ENCODE measurements around the gene LYRM1.
A peak's percentile ranks its signal among the peaks of the same experiment; 100 is the strongest.

The LYRM1 gene

DNA sequence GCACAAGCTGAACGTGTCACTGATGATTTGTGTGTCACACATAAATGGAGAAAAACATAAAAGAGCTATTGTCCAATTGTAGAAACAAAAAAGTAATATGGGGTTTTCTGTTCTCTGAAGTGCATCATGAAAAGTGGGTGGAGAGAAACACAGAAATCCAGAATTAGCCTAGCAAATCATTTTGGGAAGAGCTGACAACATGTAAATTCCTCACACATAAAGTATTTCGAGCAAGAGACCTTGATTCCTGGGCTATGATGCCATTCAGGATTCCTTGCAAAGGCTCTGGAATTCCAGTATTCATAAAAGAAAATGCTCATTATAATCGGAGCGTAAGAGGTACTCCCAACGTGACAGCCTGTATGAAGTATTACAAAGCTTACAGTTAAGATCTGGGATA, 1.5 kb upstream of the LYRM1 start:
- peaks cover 0 to 79% (median 49%) of the 10 kb centered on the region in 4 donors for H3K4me1 ChIP-seq
- no peaks in the 10 kb centered on the region for H3K27me3 ChIP-seq
- intact Hi-C loops (cut with DNase I; ENCODE audit: low total_unique reads) = no loop called here
- TF ChIP-seq, protein P1, sequence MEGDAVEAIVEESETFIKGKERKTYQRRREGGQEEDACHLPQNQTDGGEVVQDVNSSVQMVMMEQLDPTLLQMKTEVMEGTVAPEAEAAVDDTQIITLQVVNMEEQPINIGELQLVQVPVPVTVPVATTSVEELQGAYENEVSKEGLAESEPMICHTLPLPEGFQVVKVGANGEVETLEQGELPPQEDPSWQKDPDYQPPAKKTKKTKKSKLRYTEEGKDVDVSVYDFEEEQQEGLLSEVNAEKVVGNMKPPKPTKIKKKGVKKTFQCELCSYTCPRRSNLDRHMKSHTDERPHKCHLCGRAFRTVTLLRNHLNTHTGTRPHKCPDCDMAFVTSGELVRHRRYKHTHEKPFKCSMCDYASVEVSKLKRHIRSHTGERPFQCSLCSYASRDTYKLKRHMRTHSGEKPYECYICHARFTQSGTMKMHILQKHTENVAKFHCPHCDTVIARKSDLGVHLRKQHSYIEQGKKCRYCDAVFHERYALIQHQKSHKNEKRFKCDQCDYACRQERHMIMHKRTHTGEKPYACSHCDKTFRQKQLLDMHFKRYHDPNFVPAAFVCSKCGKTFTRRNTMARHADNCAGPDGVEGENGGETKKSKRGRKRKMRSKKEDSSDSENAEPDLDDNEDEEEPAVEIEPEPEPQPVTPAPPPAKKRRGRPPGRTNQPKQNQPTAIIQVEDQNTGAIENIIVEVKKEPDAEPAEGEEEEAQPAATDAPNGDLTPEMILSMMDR (IDR thresholded peaks at IDR 0.05) = no peak
- DNase-seq = no peak
- H3K9me3 ChIP-seq = no peaks in the 10 kb centered on the region
- H3K36me3 ChIP-seq = peaks cover 0 to 21% (median 19%) of the 10 kb centered on the region in 3 donors
- peak overlapping the region; percentile 63 to 78 for H3K4me3 ChIP-seq
- H3K27ac ChIP-seq = peak overlapping the region; percentile 96 to 98

DNA sequence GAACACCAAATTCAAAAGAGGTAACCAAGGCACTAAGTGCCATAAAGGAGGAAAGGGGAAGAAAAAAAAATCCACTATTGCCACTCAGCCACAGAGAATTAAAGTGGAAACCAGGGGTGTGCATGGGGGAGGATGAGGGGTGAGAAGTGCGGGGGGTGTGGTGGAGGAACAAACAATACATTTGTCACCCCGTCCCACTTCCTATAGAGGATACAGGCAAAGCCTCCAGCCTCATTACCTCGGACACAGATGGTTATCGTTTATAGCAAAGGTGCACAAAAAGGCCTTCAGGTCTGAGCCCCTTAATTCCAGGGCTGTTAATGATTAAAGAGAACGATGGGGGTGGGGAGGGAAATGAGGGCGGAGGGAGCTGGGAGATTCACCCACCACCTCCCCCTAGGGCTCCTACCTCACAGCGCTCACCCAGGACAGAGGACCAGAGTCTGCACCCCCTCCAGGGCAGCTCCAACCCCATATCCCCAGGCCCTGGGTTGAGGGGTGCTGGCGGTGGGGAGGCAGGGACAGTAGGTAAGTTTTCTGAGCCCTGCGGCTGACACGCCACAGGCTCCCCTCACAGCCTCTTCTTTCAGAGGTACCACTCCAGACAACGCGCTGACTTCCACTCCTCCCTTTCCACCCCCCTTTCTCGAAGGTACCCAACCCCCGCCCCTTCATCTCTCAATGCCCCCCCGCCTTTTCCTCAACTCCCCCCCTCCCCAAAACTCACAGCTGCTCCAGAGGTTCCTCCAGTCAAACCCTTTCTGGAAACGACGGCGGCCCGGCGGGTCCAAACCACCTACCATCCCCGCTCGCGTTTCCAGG, 883 bp upstream of the LYRM1 start:
- Histone ChIP-seq H3K9me3 (no peaks in the 10 kb centered on the region), H3K4me3 (peak overlapping the region; percentile 63 to 78), H3K4me1 (peaks cover 0 to 79% (median 54%) of the 10 kb centered on the region in 4 donors), H3K27ac (peak overlapping the region; percentile 96 to 98), H3K27me3 (no peaks in the 10 kb centered on the region), H3K36me3 (peaks cover 0 to 15% (median 15%) of the 10 kb centered on the region in 3 donors)
- intact Hi-C loops (cut with DNase I; ENCODE audit: low total_unique reads) = loop anchor here (5.0 to 10.0 kb wide), 2 partner anchors 32 to 1775 kb away; no protein-coding TSS in a partner anchor
- peak; percentile 43 to 76 for DNase-seq
- TF ChIP-seq, protein P1 (IDR thresholded peaks at IDR 0.05) = no peak

DNA sequence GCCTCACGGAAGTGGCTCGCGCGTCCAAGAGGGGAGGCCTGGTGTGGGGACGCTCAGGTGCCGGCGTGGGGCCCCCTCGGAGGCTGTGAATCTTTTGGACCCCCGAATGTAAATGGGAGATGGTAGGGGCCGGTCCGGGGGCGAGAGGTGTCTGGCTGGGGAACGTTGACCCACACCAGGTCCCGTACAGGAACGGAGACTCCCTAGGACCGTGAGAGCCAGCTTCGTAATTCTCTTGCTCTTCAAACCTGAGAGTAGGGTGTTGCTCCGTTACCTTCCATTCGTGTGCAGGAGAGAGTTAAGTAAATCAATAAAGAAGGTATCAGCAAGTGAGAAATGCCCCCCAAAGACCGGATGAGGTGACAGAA, 481 bp downstream of the LYRM1 start:
- TF ChIP-seq, protein P1 (IDR thresholded peaks at IDR 0.05) = no peak
- Histone ChIP-seq H3K27ac (peak overlapping the region; percentile 96 to 98), H3K4me3 (peak overlapping the region; percentile 63 to 78), H3K9me3 (no peaks in the 10 kb centered on the region), H3K27me3 (no peaks in the 10 kb centered on the region), H3K4me1 (peaks cover 0 to 79% (median 68%) of the 10 kb centered on the region in 4 donors), H3K36me3 (peaks cover 0 to 8% (median 3%) of the 10 kb centered on the region in 3 donors)
- DNase-seq = no peak
- intact Hi-C loops (cut with DNase I; ENCODE audit: low total_unique reads) = loop anchor here (5.0 to 10.0 kb wide), 2 partner anchors 34 to 1774 kb away; no protein-coding TSS in a partner anchor

DNA sequence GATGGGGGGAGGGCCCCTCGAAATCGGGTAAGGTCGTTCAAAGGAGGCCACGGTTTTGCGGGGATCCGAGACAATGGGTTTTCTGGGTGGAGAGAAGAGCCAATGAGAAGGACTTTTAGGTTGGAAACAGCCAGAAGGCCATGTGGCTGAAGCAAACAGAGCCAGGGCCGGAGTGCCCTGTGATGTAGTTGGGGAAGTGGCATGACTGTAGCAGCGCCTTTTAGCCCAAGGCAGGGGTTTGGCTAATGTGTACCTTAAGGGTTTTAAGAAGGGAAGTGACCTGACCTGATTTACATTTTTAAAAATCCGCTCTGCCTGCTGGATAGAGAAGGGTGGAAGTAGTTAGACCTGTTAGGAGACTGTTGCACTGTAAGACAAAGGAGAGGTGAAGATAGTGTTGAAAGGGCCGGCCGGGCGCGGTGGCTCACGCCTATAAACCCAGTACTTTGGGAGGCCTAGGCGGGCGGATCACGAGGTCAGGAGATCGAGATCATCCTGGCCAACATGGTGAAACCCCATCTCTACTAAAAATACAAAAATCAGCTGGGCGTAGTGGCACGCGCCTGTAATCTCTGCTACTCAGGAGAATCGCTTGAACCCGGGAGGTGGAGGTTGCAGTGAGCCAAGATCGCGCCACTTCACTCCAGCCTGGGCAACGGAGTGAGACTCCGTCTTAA, 1.0 kb downstream of the LYRM1 start:
- Histone ChIP-seq H3K27me3 (no peaks in the 10 kb centered on the region), H3K36me3 (peaks cover 0 to 8% (median 0%) of the 10 kb centered on the region in 3 donors), H3K4me1 (peaks cover 0 to 79% (median 71%) of the 10 kb centered on the region in 4 donors), H3K27ac (peak overlapping the region; percentile 96 to 98), H3K9me3 (no peaks in the 10 kb centered on the region), H3K4me3 (peak overlapping the region; percentile 63 to 78)
- intact Hi-C loops (cut with DNase I; ENCODE audit: low total_unique reads) = loop anchor here (5.0 to 10.0 kb wide), 2 partner anchors 34 to 1773 kb away; no protein-coding TSS in a partner anchor
- TF ChIP-seq, protein P1 (IDR thresholded peaks at IDR 0.05) = no peak
- peak; percentile 67 to 82 for DNase-seq

DNA sequence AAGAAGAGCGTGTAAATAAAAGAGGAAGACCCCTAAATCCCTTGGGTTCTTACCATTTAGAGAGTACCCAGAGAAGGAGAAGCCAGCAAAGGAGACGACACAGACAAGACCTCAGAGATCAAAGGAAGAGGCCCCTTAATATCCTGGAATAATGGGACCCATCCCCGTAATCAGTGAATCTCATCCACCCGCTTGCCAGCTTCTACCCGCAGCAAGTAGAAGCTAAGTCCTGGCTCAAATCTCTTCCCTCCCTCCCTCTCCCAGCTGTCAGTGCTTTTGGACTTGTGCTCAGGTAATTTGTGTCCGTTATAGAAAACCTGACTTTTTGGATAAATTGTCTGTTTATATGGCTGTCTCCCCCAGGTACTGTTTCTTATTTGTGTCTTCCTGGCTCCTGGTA, 1.9 kb downstream of the LYRM1 start:
- DNase-seq = no peak
- intact Hi-C loops (cut with DNase I; ENCODE audit: low total_unique reads) = loop anchor here (5.0 to 10.0 kb wide), 2 partner anchors 35 to 1772 kb away; no protein-coding TSS in a partner anchor
- Histone ChIP-seq H3K4me1 (peaks cover 0 to 80% (median 72%) of the 10 kb centered on the region in 4 donors), H3K27ac (peak overlapping the region; percentile 96 to 98), H3K27me3 (no peaks in the 10 kb centered on the region), H3K36me3 (peaks cover 0 to 2% (median 0%) of the 10 kb centered on the region in 3 donors), H3K9me3 (no peaks in the 10 kb centered on the region), H3K4me3 (peak overlapping the region in 1 of 2 donors; percentile 63)
- TF ChIP-seq, protein P1 (IDR thresholded peaks at IDR 0.05) = no peak

Measured in tibial artery (tissue), 4 donors.